Measurements from ENCODE around the gene IFITM1. TPM values are rescaled to one million over a fixed set of nuclear protein-coding genes. Genes with fewer than 3 reads are reported as not detected.

Gene IFITM1
- total and polyA plus RNA-seq, 10 donors, result 314 to 670 (median 496) TPM

- WGBS, 5 donors, result 79 to 91% (median 83%) methylated on average over 17 to 26 of the region's 26 CpGs
- DNase-seq, result peak; percentile 69
- no peak for TF ChIP-seq POLR2A (IDR thresholded peaks at IDR 0.05)
- TF ChIP-seq POLR2AphosphoS5 (IDR thresholded peaks at IDR 0.05), result peak in 1 of 3 donors; percentile 49
- TF ChIP-seq CTCF (IDR thresholded peaks at IDR 0.05 in 8 of 11, conservative IDR thresholded peaks at IDR 0.05 in 3 of 11), result no peak
- intact Hi-C loops (cut with DNase I; ENCODE audit: low total_unique reads), result no loop called here
- Histone ChIP-seq H3K4me1 (peaks cover 0 to 67% (median 17%) of the 10 kb centered on the region in 6 donors), H3K27me3 (replicated peaks in 1 of 7) (peaks cover 0 to 34% (median 8%) of the 10 kb centered on the region in 7 donors), H3K27ac (no peak overlapping the region), H3K9me3 (no peaks in the 10 kb centered on the region), H3K4me3 (no peak overlapping the region), H3K36me3 (peaks cover 0 to 54% (median 29%) of the 10 kb centered on the region in 6 donors)
Observed at GRCh38 chr11:295351-296170, 18.3 kb upstream of the IFITM1 start.

GRCh38 chr11:296171-297050, 17.4 kb upstream of the IFITM1 start:
- no peak overlapping the region for H3K4me3 ChIP-seq
- H3K9me3 ChIP-seq, result no peaks in the 10 kb centered on the region
- intact Hi-C loops (cut with DNase I; ENCODE audit: low total_unique reads), result no loop called here
- peaks cover 0 to 34% (median 8%) of the 10 kb centered on the region in 7 donors for H3K27me3 ChIP-seq (replicated peaks in 1 of 7)
- H3K4me1 ChIP-seq, result peaks cover 0 to 58% (median 13%) of the 10 kb centered on the region in 6 donors
- WGBS, 5 donors, result 67 to 83% (median 81%) methylated on average over 6 to 35 of the region's 35 CpGs
- TF ChIP-seq CTCF (IDR thresholded peaks at IDR 0.05 in 8 of 11, conservative IDR thresholded peaks at IDR 0.05 in 3 of 11) (no peak), POLR2A (IDR thresholded peaks at IDR 0.05) (no peak), POLR2AphosphoS5 (IDR thresholded peaks at IDR 0.05) (peak in 2 of 3 donors; percentile 6 to 69)
- H3K36me3 ChIP-seq, result peaks cover 0 to 46% (median 29%) of the 10 kb centered on the region in 6 donors
- H3K27ac ChIP-seq, result peak overlapping the region in 1 of 8 donors; percentile 41
- DNase-seq, result peak; percentile 70

- 64 to 76% (median 71%) methylated on average over 12 to 13 of the region's 13 CpGs for WGBS, 5 donors
- Histone ChIP-seq H3K4me1 (peaks cover 0 to 51% (median 13%) of the 10 kb centered on the region in 6 donors), H3K4me3 (no peak overlapping the region), H3K36me3 (peaks cover 0 to 39% (median 26%) of the 10 kb centered on the region in 6 donors), H3K9me3 (no peaks in the 10 kb centered on the region), H3K27me3 (replicated peaks in 1 of 7) (peaks cover 0 to 34% (median 8%) of the 10 kb centered on the region in 7 donors), H3K27ac (peak overlapping the region in 2 of 8 donors; percentile 22 to 41)
- intact Hi-C loops (cut with DNase I; ENCODE audit: low total_unique reads), result no loop called here
- TF ChIP-seq POLR2A (IDR thresholded peaks at IDR 0.05), result no peak
- no peak for TF ChIP-seq CTCF (IDR thresholded peaks at IDR 0.05 in 8 of 11, conservative IDR thresholded peaks at IDR 0.05 in 3 of 11)
- TF ChIP-seq POLR2AphosphoS5 (IDR thresholded peaks at IDR 0.05), result peak in 2 of 3 donors; percentile 7 to 26
- peak; percentile 71 for DNase-seq
Observed at GRCh38 chr11:297051-297585, 16.7 kb upstream of the IFITM1 start.
